Measurements from ENCODE around the gene ADGRG1.

The ADGRG1 gene

GRCh38 chr16:57666353-57667047 is 38.1 kb downstream of the ADGRG1 start:
- no peak for DNase-seq (ENCODE audit: low read depth)

GRCh38 chr16:57667048-57667525 is 38.7 kb downstream of the ADGRG1 start:
- no peak for DNase-seq (ENCODE audit: low read depth)

- DNase-seq (ENCODE audit: low read depth): peak; percentile 84
Measured at GRCh38 chr16:57667526-57668262, 39.3 kb downstream of the ADGRG1 start.

- no peak for DNase-seq (ENCODE audit: low read depth)
Measured at GRCh38 chr16:57668263-57668571, 39.8 kb downstream of the ADGRG1 start, which contains the start of gene ADGRG3. Gene ADGRG3 (plus strand): TSS chr16:57668306. CDS start chr16:57668348, 42 bp downstream.

- no peak for DNase-seq (ENCODE audit: low read depth)
Measured at GRCh38 chr16:57668630-57669475, 40.4 kb downstream of the ADGRG1 start.

- DNase-seq (ENCODE audit: low read depth): no peak
Measured at GRCh38 chr16:57669476-57670162, 41.2 kb downstream of the ADGRG1 start.

- no peak for DNase-seq (ENCODE audit: low read depth)
Measured at GRCh38 chr16:57670196-57670595, 41.8 kb downstream of the ADGRG1 start.

GRCh38 chr16:57671451-57671850 is 43.0 kb downstream of the ADGRG1 start:
- peak; percentile 80 for DNase-seq (ENCODE audit: low read depth)

- DNase-seq (ENCODE audit: low read depth): no peak
Measured at GRCh38 chr16:57672416-57672815, 44.0 kb downstream of the ADGRG1 start.

- no peak for DNase-seq (ENCODE audit: low read depth)
Measured at GRCh38 chr16:57672824-57673223, 44.4 kb downstream of the ADGRG1 start.

GRCh38 chr16:57675741-57676551 is 47.5 kb downstream of the ADGRG1 start:
- DNase-seq (ENCODE audit: low read depth): peak; percentile 34

- DNase-seq (ENCODE audit: low read depth): no peak
Measured at GRCh38 chr16:57676553-57677085, 48.2 kb downstream of the ADGRG1 start.

GRCh38 chr16:57677622-57678369 is 49.4 kb downstream of the ADGRG1 start:
- DNase-seq (ENCODE audit: low read depth): no peak

- DNase-seq (ENCODE audit: low read depth): no peak
Measured at GRCh38 chr16:57679016-57679415, 50.6 kb downstream of the ADGRG1 start.

GRCh38 chr16:57679767-57680482 is 51.5 kb downstream of the ADGRG1 start:
- no peak for DNase-seq (ENCODE audit: low read depth)

- no peak for DNase-seq (ENCODE audit: low read depth)
Measured at GRCh38 chr16:57680842-57681375, 52.5 kb downstream of the ADGRG1 start.

- DNase-seq (ENCODE audit: low read depth): no peak
Measured at GRCh38 chr16:57681950-57682728, 53.7 kb downstream of the ADGRG1 start.

All from iris pigment epithelial cell (primary cell).